GM10847 (cell line): ENCODE measurements around the gene CTAGE9.
"Not testable (repeated sequence)": the region's sequence is repeated elsewhere in the genome, so short reads cannot be mapped to it uniquely, and the experiment has no call there.

ENCODE experiments used
- POLR2A ChIP-seq: IDR thresholded peaks from 2 replicates; pipeline ENCODE4 v1.6.1; 2011; ENCODE audit not compliant: insufficient read length; ENCODE audit errors: extremely low read depth

Gene CTAGE9, protein sequence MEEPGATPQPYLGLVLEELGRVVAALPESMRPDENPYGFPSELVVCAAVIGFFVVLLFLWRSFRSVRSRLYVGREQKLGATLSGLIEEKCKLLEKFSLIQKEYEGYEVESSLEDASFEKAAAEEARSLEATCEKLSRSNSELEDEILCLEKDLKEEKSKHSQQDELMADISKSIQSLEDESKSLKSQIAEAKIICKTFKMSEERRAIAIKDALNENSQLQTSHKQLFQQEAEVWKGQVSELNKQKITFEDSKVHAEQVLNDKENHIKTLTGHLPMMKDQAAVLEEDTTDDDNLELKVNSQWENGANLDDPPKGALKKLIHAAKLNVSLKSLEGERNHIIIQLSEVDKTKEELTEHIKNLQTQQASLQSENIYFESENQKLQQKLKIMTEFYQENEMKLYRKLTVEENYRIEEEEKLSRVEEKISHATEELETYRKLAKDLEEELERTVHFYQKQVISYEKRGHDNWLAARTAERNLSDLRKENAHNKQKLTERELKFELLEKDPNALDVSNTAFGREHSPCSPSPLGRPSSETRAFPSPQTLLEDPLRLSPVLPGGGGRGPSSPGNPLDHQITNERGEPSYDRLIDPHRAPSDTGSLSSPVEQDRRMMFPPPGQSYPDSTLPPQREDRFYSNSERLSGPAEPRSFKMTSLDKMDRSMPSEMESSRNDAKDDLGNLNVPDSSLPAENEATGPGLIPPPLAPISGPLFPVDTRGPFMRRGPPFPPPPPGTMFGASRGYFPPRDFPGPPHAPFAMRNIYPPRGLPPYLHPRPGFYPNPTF

DNA sequence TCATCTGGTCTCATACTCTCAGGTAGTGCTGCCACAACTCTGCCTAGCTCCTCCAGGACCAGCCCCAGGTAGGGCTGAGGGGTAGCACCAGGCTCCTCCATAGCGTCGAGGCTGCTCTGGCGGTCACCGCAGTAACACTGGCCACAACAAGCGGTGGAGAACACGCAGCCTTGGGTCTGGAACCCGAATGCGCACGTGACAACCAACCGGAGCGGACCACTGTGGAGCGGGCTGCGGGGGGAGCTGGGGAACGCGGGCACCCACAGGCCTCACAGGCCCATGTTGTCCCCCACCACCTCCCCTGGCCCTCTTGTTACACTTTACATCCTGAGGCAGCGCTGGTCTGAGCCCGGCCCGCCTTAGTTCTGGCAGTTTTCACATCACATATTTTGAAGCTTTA is at the start of gene CTAGE9:
TSS of gene CTAGE9 (minus strand) at position 101 of the 400 bp plus-strand sequence. CDS start at position 101, 0 bp downstream.
- TF ChIP-seq POLR2A = not testable (repeated sequence)

- TF ChIP-seq POLR2A = no peak
Measured at GRCh38 chr6:131758920-131759319, 48.1 kb upstream of the CTAGE9 start.

DNA sequence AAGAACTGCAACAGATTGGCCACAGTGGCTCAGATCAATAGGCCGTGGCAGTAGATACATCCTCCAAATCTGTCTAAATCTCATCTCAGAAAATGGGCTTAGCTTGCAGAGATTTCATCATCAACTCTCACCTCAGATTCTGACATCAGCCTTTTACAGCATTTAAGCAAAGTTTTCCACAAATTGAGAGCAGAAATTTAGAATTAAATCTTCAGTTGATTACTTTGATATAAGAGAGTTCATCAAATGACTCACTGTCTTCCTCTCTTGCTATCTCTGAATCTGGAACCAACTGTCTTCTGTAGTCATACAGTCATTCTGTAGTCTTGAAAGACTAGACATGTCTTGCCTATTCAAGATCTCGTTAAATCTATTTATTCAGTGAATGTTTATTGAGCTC is 45.2 kb upstream of the CTAGE9 start:
- TF ChIP-seq POLR2A = no peak

- TF ChIP-seq POLR2A = no peak
Measured at GRCh38 chr6:131755597-131755996, 44.8 kb upstream of the CTAGE9 start.

GRCh38 chr6:131754715-131755567 is 44.1 kb upstream of the CTAGE9 start:
- TF ChIP-seq POLR2A = no peak

GRCh38 chr6:131754088-131754487 is 43.3 kb upstream of the CTAGE9 start:
- no peak for TF ChIP-seq POLR2A

- TF ChIP-seq POLR2A = no peak
Measured at GRCh38 chr6:131749023-131749422, 38.2 kb upstream of the CTAGE9 start.

- no peak for TF ChIP-seq POLR2A
Measured at GRCh38 chr6:131747821-131748353, 37.1 kb upstream of the CTAGE9 start.

DNA sequence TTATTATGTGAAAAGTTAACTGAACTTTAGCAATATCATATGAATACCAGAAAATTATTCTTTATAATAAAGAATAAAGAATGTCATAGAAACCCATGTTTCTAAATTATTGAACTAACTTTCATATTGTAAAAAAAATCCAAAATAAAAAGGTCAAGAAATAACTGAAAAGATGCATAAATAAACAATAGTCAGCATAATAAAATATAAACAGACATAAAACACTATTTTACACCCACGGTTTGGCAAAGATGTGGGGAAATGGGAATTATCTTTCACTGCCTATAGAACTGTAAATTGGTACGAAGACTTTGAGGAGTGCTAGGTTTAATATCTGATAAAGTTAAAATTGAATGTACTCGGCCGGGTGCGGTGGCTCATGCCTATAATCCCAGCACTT is 34.7 kb upstream of the CTAGE9 start:
- no peak for TF ChIP-seq POLR2A

DNA sequence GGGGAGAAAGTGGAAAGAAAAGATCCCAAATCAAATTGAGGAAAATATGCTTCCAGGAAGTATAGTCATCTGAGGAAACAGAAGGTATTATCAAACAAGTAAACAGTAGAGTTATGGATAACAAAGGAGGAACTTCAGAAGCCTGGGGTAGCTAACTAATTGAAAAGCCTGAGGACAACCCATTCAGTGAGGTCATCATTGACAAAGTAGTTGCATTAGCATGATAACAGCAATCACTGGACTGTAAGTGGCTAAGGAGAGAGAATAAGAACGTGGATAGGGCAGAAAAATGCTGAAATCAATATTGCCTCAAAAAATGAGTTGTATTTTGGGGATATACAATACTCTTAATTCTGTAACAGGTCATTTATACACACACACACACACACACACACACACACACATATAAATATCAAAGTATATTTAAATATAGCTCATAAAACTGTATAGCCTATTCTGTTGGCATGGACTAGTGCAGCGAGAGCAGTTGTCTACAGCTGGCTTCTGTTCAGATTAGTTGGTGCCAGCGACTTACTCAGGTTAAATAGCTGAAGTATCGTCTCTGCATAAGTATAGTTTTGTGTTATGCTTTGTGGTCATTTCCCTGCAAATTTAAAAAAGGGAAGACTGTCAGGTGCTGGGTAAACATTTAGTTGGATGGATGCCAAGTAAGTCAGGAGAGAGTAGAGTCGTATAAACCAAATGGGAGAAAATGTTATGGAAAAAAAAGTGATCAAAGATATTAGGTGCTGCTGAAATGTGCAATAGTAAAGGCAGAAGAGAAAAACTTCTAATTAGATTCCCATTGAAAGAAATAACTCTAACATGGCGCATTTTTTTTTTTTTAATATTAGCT is 33.8 kb upstream of the CTAGE9 start:
- TF ChIP-seq POLR2A = no peak

DNA sequence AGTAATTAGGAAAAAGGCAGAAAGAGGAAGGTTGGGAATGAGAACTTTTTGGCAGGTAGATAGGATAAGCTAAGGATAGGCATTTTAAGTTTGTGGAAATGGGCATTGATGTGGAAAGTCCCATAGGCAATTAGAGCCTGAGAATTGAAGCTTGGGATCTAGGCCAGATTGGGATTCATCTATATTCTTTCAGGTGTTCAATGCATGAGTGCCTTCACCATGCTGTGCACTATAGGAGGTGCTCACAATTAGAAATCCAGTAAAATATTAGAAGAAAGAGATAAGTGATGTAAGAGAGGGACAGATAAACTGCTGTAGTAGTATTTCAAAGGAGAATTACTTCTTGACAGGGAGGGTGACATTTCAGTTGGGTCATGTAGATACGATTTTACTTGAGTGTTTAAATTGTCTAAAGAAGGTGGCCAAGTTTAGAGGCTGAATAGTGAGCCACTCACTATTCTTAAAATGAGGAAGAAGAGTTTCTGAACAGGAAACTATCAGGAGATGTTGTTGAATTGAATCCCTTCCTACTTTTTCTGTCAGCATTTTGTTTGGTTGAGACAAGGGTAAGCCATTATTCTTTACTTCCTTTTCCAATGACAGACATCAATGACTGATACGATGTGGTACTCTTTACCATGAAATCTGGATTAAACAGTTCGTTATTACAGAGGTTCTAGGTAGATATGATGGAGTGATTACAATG is 31.0 kb upstream of the CTAGE9 start:
- no peak for TF ChIP-seq POLR2A

DNA sequence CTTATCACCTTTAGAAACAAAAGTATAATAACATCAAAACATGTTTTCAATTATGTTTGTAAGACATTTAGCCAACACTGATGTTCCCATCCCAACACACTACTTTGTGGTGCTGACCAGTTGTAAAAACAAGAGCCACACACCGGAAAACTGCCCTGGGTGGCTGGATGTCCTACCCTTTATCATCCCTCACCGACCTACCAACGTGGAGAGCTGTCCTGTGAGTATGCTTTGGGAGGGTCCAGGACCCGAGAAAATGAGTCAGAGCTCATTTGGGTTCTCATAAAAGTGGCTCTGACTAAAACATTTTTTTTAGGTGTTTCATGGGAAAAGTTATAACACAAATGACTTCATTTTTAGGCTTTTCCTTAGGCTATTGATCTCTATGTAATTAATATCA is 29.3 kb upstream of the CTAGE9 start:
- TF ChIP-seq POLR2A = no peak

DNA sequence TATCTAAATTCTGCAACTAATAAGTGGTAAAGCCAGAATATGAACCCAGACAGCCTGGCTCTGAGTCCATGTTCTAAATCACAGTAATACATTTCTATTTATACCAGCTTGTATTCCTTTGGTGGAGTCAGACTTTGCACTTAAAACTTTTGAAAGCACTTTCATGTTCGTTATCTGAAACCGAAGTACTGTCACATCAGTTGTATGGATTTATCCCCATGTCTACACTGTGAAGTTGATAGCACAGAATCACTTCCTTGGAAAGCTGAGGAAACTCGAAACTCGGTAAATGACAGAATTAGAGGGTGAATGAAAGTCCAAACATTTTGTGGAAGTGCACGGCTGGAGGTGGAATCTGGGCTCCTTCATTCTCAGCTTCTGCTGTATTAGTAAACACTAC is 28.3 kb upstream of the CTAGE9 start:
- no peak for TF ChIP-seq POLR2A

GRCh38 chr6:131736811-131737210 is 26.0 kb upstream of the CTAGE9 start:
- TF ChIP-seq POLR2A = no peak
